HK-2 (cell line): ENCODE results near the gene COX6B2.
"Not testable (repeated sequence)": the region's sequence is repeated elsewhere in the genome, so short reads cannot be mapped to it uniquely, and the experiment has no call there.

Experiments used
- DNase-seq: peaks from one replicate; pipeline ENCODE4 v3.0.0-alpha.2; 2018; ENCODE audit not compliant: unreplicated experiment

The COX6B2 gene

DNA sequence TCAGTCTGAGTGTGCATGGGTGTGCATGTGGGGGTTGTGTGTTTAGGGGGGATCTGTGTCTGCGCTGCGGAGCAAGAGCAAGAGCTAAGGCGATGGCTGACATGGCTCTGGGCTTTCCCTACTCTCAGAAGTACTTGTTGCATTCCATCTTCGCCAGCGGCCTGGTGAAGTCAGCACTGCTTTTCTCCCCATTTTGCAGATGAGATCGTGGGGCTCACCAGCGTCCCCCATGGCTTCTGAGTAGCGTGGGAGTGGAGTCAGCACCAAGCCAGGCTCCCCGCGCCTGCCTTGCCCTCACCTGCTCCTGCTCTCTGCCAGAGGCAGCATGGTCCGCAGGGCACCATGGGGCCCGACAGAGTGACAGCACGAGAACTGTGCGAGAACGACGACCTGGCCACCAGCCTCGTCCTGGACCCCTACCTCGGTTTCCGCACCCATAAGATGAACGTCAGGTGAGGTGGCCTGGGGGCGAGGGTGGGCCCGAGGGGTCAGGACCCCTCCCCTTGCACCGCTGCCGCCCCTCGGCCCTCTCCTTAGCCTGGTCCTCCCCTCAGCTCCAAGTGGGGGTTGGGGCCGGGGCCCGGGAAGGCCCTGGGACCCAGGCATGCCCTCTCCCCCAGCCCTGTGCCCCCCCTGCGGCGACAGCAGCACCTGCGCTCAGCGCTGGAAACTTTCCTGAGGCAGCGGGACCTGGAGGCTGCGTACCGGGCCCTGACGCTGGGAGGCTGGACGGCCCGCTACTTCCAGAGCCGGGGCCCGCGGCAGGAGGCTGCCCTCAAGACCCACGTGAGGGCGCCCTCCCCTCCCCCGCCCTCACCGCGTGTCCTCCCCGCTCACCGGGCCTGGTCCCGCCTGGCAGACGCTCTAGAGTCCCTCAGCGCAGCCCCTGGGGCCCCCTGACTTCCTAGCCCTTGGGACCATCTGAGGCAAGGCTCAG, 12.7 kb downstream of the COX6B2 start:
- DNase-seq, result no peak

- peak; percentile 84 for DNase-seq
Measured at GRCh38 chr19:55341171-55341588, 13.3 kb downstream of the COX6B2 start.

- DNase-seq, result peak; percentile 41
Measured at GRCh38 chr19:55340784-55341147, 13.8 kb downstream of the COX6B2 start.

GRCh38 chr19:55339889-55340783, 14.4 kb downstream of the COX6B2 start:
- DNase-seq, result no peak

DNA sequence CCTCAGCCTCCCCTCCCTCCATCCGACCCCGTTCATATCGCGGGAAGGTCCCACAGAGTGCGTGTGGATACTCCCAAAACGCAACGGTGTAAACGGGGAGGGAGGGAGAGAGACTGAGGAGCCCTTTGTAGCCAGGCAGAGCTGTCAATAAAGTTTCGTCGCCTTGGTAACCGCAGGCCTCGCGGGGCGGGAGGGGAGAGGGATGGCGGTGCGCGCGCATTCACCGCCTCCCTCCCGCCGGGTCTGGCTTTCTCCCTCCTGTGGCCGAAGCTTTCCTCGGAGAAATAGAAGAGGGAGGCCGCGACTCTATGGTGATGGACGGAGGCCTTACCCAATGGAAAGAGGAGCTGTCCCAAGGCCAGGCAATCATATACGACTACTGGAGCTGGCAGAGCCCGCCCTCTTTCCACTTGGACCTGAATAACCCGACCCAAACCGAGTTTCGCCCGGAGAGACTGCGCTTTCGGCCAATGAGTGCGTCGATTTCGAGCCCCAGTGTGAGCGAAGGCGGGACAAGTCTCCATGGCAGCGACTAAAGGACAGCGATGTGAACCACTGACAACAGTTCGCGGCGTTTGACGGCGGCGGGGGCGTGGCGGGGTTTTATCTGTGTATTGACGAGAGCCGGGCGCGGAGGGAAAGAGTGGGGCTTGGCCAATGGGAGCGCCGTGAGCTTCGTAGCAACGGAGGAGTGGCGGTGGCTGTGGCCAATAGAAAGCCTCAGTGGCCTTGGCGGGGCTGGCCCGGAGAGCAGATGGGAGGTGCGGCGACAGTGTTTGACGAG, 15.2 kb downstream of the COX6B2 start, which contains the start of gene KMT5C:
TSS of gene KMT5C (plus strand) at position 772 of the 784 bp plus-strand sequence. CDS start 2,061 bp downstream, outside the sequence.
- peak; percentile 100 for DNase-seq

- no peak for DNase-seq
Measured at GRCh38 chr19:55336101-55336500, 18.4 kb downstream of the COX6B2 start.

- DNase-seq, result no peak
Measured at GRCh38 chr19:55333870-55334269, 20.6 kb downstream of the COX6B2 start.

DNA sequence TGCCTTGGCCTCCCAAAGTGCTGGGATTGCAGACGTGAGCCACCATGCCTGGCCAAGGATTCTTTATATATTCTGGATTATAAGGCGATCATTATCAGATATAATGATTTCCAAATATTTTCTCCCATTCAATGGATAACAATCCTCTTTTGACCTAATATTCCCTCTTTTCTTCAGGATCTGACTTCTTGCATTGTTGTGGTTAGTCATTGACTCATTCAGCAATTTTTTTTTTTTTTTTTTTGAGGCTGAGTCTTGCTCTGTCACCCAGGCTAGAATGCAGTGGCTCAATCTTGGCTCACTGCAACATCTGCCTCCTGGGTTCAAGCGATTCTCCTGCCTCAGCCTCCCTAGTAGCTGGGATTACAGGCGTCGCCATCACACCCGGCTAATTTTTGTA, 24.7 kb downstream of the COX6B2 start:
- DNase-seq, result not testable (repeated sequence)

DNA sequence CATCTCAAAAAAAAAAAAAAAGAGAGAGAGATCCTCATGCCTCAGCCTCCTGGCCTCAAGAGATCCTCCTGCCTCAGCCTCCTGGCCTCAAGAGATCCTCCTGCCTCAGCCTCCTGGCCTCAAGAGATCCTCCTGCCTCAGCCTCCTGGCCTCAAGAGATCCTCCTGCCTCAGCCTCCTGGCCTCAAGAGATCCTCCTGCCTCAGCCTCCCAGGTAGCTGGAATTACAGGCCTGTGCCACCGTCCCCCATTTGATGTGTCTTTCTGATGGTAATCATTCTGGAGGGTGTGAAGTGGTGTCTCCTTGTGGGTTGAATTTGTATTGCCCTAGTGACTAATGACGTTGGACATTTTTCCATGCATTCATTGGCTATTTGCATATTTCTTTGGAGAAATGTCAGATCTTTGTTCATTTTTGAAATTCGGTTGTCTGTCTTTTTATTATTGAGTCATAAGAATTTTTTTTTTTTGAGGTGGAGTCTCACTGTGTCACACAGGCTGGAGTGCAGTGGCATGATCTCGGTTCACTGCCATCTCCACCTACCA, 25.7 kb downstream of the COX6B2 start:
- not testable (repeated sequence) for DNase-seq

DNA sequence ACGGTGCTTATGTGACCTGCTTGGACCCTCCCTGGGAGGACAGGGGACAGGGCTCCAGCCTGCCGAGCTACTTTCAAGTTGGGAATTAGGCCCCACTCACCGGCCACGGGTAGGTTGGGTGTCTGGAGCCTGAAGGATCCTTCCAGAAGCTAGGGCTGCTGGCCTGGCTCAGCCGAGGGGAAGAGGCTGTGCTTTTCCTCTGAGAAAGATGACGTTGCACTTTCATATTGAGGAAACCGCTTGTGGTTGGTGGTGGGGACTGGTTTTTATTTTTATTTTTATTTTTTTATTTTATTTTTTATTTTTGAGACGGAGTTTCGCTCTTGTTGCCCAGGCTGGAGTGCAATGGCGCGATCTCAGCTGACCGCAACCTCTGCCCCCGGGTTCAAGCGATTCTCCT, 29.3 kb downstream of the COX6B2 start, which contains the start of gene TMEM150B:
TSS of gene TMEM150B (minus strand) at position 170 of the 400 bp plus-strand sequence. CDS start 4,305 bp downstream, outside the sequence.
- DNase-seq, result no peak

GRCh38 chr19:55324662-55325061, 29.9 kb downstream of the COX6B2 start:
- no peak for DNase-seq

DNA sequence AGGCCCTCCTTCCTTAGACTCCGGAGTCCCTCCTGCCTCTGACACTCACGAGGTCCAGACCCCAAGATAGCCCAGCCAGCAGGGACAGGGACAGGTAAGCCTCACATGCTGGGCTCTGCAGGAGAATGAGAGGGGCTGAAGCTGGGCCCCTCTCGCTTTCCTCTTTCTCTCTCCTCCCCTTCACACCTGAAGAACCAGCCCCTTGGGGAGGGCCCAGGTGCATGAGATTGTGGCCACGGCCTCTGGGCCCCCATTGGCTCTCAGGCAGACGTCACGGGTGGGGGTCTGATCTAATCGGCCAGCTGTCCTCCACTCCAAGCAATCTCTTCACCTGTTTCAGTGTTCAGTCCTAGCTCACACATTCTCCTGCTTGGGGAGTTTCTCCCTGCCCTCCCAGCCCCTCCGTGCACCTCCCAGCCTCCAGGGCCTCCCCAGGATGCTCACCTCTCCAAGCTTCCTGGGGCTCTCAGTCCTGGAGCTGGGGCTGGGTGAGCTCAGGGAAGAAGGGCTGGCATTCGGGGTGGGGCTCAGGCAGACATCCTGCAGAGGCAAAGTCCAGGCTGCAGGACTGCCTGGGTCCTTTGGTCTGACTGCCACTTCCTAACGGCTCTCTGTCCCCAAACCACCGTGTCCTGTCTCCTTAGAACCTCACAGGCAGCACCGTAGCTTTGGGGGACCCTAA, 32.2 kb downstream of the COX6B2 start:
- DNase-seq, result no peak

GRCh38 chr19:55321466-55322137, 32.9 kb downstream of the COX6B2 start:
- no peak for DNase-seq

GRCh38 chr19:55320844-55321419, 33.6 kb downstream of the COX6B2 start:
- no peak for DNase-seq

DNA sequence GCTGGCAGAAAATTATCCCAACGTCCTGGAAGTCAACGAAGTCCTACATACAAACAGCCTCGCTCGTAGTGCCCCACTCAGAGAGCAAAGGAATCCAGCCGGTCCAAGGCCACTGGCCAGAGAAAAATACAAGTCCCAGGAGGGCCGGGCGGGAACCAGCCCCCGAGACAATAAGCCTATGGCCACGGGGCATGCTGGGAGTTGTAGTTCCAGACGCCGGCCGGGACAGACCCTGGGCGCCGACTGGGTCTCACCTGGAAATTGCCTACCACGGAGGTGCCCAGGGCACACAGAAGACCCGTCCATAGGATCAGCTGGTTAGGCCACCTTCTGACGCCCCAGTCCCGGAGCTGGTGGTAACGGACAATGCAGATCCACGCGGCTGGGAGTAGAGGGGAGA, 34.7 kb downstream of the COX6B2 start:
- DNase-seq, result no peak

- DNase-seq, result no peak
Measured at GRCh38 chr19:55316646-55317045, 37.9 kb downstream of the COX6B2 start.

DNA sequence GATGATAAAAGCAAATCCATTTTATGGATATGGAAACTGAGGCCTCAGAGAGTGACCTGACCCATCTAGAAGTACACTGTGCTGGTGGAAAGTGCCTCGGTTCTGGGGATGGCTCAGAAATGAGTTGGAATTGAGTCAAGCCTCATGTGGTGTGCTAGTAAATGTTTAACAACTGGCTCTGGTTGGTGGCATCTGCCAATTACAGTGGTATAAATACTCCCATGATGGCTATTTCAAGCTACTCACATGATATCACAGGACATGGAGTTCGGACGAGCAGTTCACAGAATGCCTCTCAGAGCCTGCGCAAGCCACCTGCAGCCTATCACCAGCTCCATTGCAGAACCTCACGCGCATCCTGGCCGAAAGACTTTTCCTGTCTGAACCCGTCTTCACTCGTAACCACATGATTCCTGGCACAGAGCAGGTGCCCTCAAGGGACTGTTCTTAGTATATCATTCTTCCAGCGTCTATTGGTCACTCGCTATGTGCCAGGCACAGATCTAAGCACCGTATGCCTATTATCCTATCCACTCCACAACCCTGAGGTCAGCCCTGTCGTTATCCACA, 38.5 kb downstream of the COX6B2 start:
- DNase-seq, result no peak

GRCh38 chr19:55314396-55314795, 40.1 kb downstream of the COX6B2 start:
- DNase-seq, result no peak
